OCI-LY1 (cell line): ENCODE results near the gene IRF4.
"Not testable (repeated sequence)": the region's sequence is repeated elsewhere in the genome, so short reads cannot be mapped to it uniquely, and the experiment has no call there.

ENCODE experiments used
- H2AFZ ChIP-seq: fragments of 200-600 bp; sonication (generic), shearing (Covaris generic); 2 replicates; pipeline ENCODE4 v1.6.0; 2014; ENCODE audit warnings: antibody characterized with exemption, mild to moderate bottlenecking, low read length
- H3F3A ChIP-seq: fragments of 200-600 bp; sonication (generic), shearing (Covaris generic); 2 replicates; pipeline ENCODE4 v1.6.0; 2014; ENCODE audit warnings: mild to moderate bottlenecking, antibody characterized with exemption, low read length, moderate library complexity; ENCODE audit not compliant: insufficient read depth
- H3K27ac ChIP-seq: fragments of 200-600 bp; sonication (generic); 2 replicates; pipeline ENCODE4 v1.5.1; 2014; ENCODE audit warnings: low read length, mixed run types, mild to moderate bottlenecking, low read depth; ENCODE audit not compliant: poor library complexity, severe bottlenecking
- H3K27me3 ChIP-seq: fragments of 200-600 bp; sonication (generic); 2 replicates; pipeline ENCODE4 v1.6.0; 2014; ENCODE audit warnings: antibody characterized with exemption, mild to moderate bottlenecking, low read length, moderate library complexity; ENCODE audit not compliant: insufficient read depth
- H3K36me3 ChIP-seq: fragments of 200-600 bp; sonication (generic); 2 replicates; pipeline ENCODE4 v1.6.1; 2014; ENCODE audit warnings: mild to moderate bottlenecking, antibody characterized with exemption, low read length, moderate library complexity, mixed read lengths; ENCODE audit not compliant: insufficient read depth
- H3K4me1 ChIP-seq: fragments of 200-600 bp; sonication (generic); 2 replicates; pipeline ENCODE4 v1.5.1; 2014; ENCODE audit warnings: mild to moderate bottlenecking, low read length, moderate library complexity; ENCODE audit not compliant: insufficient read depth, severe bottlenecking
- H3K4me2 ChIP-seq: fragments of 200-600 bp; sonication (generic), shearing (Covaris generic); 2 replicates; pipeline ENCODE4 v1.6.1; 2014; ENCODE audit warnings: low read length
- H3K4me3 ChIP-seq: fragments of 200-600 bp; sonication (generic); 2 replicates; pipeline ENCODE4 v1.5.1; 2014; ENCODE audit warnings: low read length, low read depth, mild to moderate bottlenecking, mixed read lengths; ENCODE audit not compliant: poor library complexity, severe bottlenecking
- H3K79me2 ChIP-seq: fragments of 200-600 bp; shearing (Covaris generic); 2 replicates; pipeline ENCODE4 v1.6.1; 2016; ENCODE audit warnings: mixed run types, low read length, mixed read lengths; ENCODE audit not compliant: insufficient read depth
- H3K9ac ChIP-seq: fragments of 200-600 bp; sonication (generic), shearing (Covaris generic); 2 replicates; pipeline ENCODE4 v1.6.1; 2014; ENCODE audit warnings: mild to moderate bottlenecking, low read length, mixed read lengths
- H3K9me2 ChIP-seq: fragments of 200-600 bp; sonication (generic), shearing (Covaris generic); 2 replicates; pipeline ENCODE4 v1.6.1; 2014; ENCODE audit warnings: low read depth, mild to moderate bottlenecking, low read length, mixed read lengths
- H3K9me3 ChIP-seq: fragments of 200-600 bp; shearing (Covaris generic); 2 replicates; pipeline ENCODE4 v1.6.1; 2014; ENCODE audit warnings: low read length, mixed read lengths
- H4K20me1 ChIP-seq: fragments of 200-600 bp; sonication (generic), shearing (Covaris generic); 2 replicates; pipeline ENCODE4 v1.6.0; 2016; ENCODE audit warnings: mild to moderate bottlenecking, low read length; ENCODE audit not compliant: insufficient read depth
- EZH2 ChIP-seq: fragments of 200-600 bp; sonication (generic), shearing (Covaris generic); IDR thresholded peaks from 2 replicates; pipeline ENCODE4 v1.8.0; 2017; ENCODE audit warnings: borderline replicate concordance, mixed run types, mild to moderate bottlenecking, antibody characterized with exemption, low read length, moderate library complexity, mixed read lengths
- TF ChIP-seq, protein P1 (sequence below): fragments of 200-600 bp; sonication (generic), shearing (Covaris generic); IDR thresholded peaks from 2 replicates; pipeline ENCODE4 v1.5.1; 2017; ENCODE audit warnings: mild to moderate bottlenecking, antibody characterized with exemption, low read length, moderate library complexity, mixed read lengths

The IRF4 gene

DNA sequence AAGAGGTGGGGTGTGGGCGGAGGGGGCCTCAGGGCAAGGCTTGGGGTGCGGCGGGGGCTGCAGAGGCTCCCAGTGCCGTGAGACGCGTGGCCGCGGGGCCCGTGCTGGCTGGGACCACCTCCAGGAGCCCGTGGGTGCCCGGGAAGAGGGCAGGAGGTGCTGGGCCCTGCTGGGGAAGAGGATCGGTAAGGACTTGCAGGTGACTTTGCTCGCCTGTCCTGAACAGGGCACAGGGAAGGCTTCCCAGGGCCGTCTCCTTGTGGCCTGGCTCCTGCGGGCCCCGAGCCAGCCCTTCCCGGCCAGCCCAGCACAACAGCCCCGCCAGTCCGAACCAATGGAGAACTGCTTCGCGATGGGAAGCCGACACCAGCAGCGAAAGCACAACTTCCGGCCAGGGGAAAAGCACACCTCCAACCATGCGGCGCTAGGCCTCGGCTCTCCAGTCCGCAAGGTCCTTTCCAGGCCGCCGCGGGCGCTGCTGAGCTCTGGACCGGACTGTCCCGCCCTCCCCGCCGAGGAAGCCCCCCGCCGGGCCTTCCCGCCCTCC is 32.3 kb downstream of the IRF4 start:
- H3K27ac ChIP-seq, result no peak overlapping the region
- no peaks in the 10 kb centered on the region for H3F3A ChIP-seq
- no peaks in the 10 kb centered on the region; the same call in 1 of the 2 replicates for H3K27me3 ChIP-seq
- H3K4me2 ChIP-seq, result no peak overlapping the region
- H3K36me3 ChIP-seq, result no peaks in the 10 kb centered on the region
- no peaks in the 10 kb centered on the region for H3K9me2 ChIP-seq
- no peaks in the 10 kb centered on the region for H4K20me1 ChIP-seq
- no peak overlapping the region for H2AFZ ChIP-seq
- H3K4me3 ChIP-seq, result no peak overlapping the region
- no peaks in the 10 kb centered on the region for H3K9me3 ChIP-seq
- no peaks in the 10 kb centered on the region for H3K4me1 ChIP-seq
- no peak for TF ChIP-seq EZH2
- TF ChIP-seq, protein P1, sequence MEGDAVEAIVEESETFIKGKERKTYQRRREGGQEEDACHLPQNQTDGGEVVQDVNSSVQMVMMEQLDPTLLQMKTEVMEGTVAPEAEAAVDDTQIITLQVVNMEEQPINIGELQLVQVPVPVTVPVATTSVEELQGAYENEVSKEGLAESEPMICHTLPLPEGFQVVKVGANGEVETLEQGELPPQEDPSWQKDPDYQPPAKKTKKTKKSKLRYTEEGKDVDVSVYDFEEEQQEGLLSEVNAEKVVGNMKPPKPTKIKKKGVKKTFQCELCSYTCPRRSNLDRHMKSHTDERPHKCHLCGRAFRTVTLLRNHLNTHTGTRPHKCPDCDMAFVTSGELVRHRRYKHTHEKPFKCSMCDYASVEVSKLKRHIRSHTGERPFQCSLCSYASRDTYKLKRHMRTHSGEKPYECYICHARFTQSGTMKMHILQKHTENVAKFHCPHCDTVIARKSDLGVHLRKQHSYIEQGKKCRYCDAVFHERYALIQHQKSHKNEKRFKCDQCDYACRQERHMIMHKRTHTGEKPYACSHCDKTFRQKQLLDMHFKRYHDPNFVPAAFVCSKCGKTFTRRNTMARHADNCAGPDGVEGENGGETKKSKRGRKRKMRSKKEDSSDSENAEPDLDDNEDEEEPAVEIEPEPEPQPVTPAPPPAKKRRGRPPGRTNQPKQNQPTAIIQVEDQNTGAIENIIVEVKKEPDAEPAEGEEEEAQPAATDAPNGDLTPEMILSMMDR, result no peak
- no peaks in the 10 kb centered on the region for H3K79me2 ChIP-seq
- H3K9ac ChIP-seq, result no peak overlapping the region

DNA sequence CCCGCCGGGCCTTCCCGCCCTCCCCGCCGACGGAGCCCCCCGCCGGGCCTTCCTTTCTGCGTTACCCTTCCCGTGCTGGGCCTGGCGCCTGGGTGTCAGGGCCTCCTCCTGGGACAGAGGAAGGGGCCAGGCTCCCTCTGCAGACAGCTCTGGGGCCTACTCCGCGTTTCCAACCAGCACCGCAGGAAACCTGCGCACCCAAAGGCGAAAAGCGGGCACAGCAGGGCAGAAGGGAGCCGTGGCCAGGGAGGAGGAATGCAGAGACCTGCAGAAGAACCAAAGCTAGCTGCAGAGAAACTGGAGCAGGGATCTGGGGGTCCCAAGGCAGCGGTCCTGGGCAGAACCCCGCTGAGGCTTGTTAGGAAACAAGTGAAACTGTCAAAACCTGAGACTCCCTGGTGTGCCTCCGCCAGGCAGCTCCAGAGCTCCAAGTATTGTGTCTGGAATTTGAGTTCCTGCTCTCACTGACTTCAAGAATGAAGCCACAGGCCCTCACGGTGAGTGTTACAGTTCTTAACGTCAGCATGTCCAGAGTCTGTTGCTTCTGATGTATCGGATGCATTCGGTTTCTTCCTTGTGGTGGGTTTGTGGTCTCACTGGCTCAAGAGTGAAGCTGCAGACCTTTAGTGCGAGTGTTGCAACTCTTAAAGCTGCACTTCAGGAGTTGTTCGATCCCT is 33.3 kb downstream of the IRF4 start:
- no peak for TF ChIP-seq EZH2
- TF ChIP-seq, protein P1, result no peak
- Histone ChIP-seq H3K36me3 (no peaks in the 10 kb centered on the region), H3K27ac (no peak overlapping the region), H4K20me1 (no peaks in the 10 kb centered on the region), H3K9me2 (no peaks in the 10 kb centered on the region), H3K9ac (no peak overlapping the region), H3K79me2 (no peaks in the 10 kb centered on the region), H3K4me3 (no peak overlapping the region), H3K4me1 (no peaks in the 10 kb centered on the region), H3F3A (no peaks in the 10 kb centered on the region), H2AFZ (no peak overlapping the region), H3K9me3 (no peaks in the 10 kb centered on the region), H3K4me2 (no peak overlapping the region), H3K27me3 (no peaks in the 10 kb centered on the region; the same call in 1 of the 2 replicates)

DNA sequence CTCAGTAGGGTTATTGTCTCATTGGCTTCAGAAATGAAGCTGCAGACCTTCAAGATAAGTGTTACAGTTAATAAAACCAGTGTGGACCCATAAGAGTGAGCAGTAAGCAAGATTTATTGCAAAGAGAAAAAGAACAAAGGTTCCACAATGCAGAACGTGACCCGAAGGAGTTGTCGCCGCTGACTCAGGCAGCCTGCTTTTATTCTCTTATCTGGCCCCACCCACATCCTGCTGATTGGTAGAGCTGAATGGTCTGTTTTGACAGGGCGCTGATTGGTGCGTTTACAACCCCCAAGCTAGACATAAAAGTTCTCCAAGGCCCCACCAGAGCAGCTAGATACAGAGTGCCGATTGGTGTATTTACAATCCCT is 33.9 kb downstream of the IRF4 start:
- not testable (repeated sequence) for H3K4me1 ChIP-seq, H2AFZ ChIP-seq

DNA sequence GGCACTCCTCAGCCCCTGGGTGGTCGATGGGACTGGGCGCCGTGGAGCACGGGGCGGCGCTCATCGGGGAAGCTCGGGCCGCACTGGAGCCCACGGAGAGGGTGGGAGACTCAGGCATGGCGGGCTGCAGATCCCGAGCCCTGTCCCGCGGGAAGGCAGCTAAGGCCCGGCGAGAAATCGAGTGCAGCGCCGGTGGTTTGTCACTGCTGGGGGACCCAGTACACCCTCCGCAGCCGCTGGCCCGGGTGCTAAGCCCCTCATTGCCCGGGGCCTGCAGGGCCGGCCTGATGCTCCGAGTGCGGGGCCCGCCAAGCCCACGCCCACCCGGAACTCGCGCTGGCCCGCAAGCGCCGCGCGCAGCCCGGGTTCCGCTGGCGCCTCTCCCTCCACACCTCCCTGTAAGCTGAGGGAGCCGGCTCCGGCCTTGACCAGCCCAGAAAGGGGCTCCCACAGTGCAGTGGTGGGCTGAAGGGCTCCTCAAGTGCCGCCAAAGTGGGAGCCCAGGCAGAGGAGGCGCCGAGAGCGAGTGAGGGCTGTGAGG is 34.7 kb downstream of the IRF4 start:
- not testable (repeated sequence) for H3K9me3 ChIP-seq, H3K27ac ChIP-seq, H3K79me2 ChIP-seq, H3K9ac ChIP-seq, H3K27me3 ChIP-seq, H3K4me3 ChIP-seq, H4K20me1 ChIP-seq, H3K4me1 ChIP-seq, H3K36me3 ChIP-seq, H2AFZ ChIP-seq, H3F3A ChIP-seq, H3K9me2 ChIP-seq, H3K4me2 ChIP-seq

More for the DNA sequence above, 33.9 kb downstream of the IRF4 start:
- H3K9me3 ChIP-seq, H3K36me3 ChIP-seq, H3F3A ChIP-seq, H3K79me2 ChIP-seq, H3K4me2 ChIP-seq, H3K4me3 ChIP-seq, H4K20me1 ChIP-seq, H3K9me2 ChIP-seq, H3K9ac ChIP-seq, H3K27me3 ChIP-seq, H3K27ac ChIP-seq: not testable (repeated sequence)
